ENCODE measurements around the gene WWTR1.
A peak's percentile ranks its signal among the peaks of the same experiment; 100 is the strongest.

WWTR1 gene

GRCh38 chr3:149567381-149567780, 90.4 kb downstream of the WWTR1 start:
- no peak for DNase-seq (ENCODE audit: low spot score)

GRCh38 chr3:149566292-149566975, 91.4 kb downstream of the WWTR1 start:
- no peak for DNase-seq (ENCODE audit: low spot score)

- no peak for DNase-seq (ENCODE audit: low spot score)
Observed at GRCh38 chr3:149564079-149564478, 93.7 kb downstream of the WWTR1 start.

GRCh38 chr3:149563114-149563513, 94.7 kb downstream of the WWTR1 start:
- no peak for DNase-seq (ENCODE audit: low spot score)

- no peak for DNase-seq (ENCODE audit: low spot score)
Observed at GRCh38 chr3:149560617-149561016, 97.2 kb downstream of the WWTR1 start.

- DNase-seq (ENCODE audit: low spot score) = no peak
Observed at GRCh38 chr3:149560001-149560400, 97.8 kb downstream of the WWTR1 start.

GRCh38 chr3:149559525-149559924, 98.3 kb downstream of the WWTR1 start:
- no peak for DNase-seq (ENCODE audit: low spot score)

GRCh38 chr3:149555927-149556326, 101.9 kb downstream of the WWTR1 start:
- DNase-seq (ENCODE audit: low spot score) = no peak

- DNase-seq (ENCODE audit: low spot score) = no peak
Observed at GRCh38 chr3:149554826-149555225, 103.0 kb downstream of the WWTR1 start.

- DNase-seq (ENCODE audit: low spot score) = peak; percentile 91
Observed at GRCh38 chr3:149553781-149554451, 103.9 kb downstream of the WWTR1 start.

GRCh38 chr3:149552700-149553099, 105.1 kb downstream of the WWTR1 start:
- no peak for DNase-seq (ENCODE audit: low spot score)

- DNase-seq (ENCODE audit: low spot score) = no peak
Observed at GRCh38 chr3:149551500-149551899, 106.3 kb downstream of the WWTR1 start.

GRCh38 chr3:149548669-149549065, 109.2 kb downstream of the WWTR1 start:
- DNase-seq (ENCODE audit: low spot score) = no peak

GRCh38 chr3:149547954-149548668, 109.7 kb downstream of the WWTR1 start:
- no peak for DNase-seq (ENCODE audit: low spot score)

- DNase-seq (ENCODE audit: low spot score) = peak; percentile 60
Observed at GRCh38 chr3:149547413-149547812, 110.4 kb downstream of the WWTR1 start.

- DNase-seq (ENCODE audit: low spot score) = no peak
Observed at GRCh38 chr3:149545049-149545448, 112.8 kb downstream of the WWTR1 start.

GRCh38 chr3:149542375-149543312, 115.2 kb downstream of the WWTR1 start:
- no peak for DNase-seq (ENCODE audit: low spot score)

- DNase-seq (ENCODE audit: low spot score) = no peak
Observed at GRCh38 chr3:149541091-149541491, 116.7 kb downstream of the WWTR1 start.

GRCh38 chr3:149538371-149538770, 119.5 kb downstream of the WWTR1 start:
- no peak for DNase-seq (ENCODE audit: low spot score)

- no peak for DNase-seq (ENCODE audit: low spot score)
Observed at GRCh38 chr3:149536429-149536828, 121.4 kb downstream of the WWTR1 start.

- no peak for DNase-seq (ENCODE audit: low spot score)
Observed at GRCh38 chr3:149535333-149535685, 122.5 kb downstream of the WWTR1 start.
